HG03457 (cell line): ENCODE measurements around the gene TMOD1.

Experiments used
- ATAC-seq: cut with Tn5 transposase; IDR thresholded peaks from one replicate; pipeline ENCODE4 v1.9.1; 2021; ENCODE audit warnings: moderate number of reproducible peaks; ENCODE audit not compliant: unreplicated experiment

Gene TMOD1

DNA sequence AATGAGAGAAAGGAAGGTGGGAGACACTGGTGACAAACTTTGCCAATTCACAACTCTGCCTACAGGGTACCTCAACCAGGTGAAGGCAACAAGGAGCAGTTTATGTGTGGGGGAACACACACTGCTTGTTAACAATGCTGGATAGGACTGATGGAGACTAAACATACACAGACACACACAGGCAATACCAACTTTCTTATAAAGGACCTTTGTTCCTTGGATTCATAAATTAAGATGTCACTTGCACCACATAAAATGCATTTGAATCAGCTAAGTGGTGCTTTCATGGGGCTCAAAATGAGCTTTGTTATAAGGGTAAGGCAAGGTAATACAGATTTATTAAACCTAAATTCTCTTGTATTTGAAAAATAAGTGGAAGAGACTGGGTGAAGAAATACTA is 127.7 kb downstream of the TMOD1 start:
- no peak for ATAC-seq

DNA sequence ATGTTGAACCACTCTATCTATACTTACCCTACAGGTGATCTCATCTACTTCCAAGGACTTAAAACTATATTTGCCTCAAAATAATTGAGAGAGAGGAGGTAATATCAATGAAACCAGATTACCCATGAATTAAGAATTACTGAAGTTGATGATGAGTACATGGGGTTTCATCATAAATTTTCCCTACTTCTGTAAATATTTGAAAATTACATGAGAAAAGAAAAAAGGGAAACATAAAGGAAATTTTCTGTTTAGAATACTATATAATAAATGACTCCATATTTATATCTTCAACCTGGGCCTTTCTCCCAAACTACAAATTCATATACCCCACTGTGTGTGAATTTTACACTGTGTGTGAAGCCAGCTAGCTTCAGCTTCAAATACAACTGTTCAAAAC is 129.1 kb downstream of the TMOD1 start:
- no peak for ATAC-seq

DNA sequence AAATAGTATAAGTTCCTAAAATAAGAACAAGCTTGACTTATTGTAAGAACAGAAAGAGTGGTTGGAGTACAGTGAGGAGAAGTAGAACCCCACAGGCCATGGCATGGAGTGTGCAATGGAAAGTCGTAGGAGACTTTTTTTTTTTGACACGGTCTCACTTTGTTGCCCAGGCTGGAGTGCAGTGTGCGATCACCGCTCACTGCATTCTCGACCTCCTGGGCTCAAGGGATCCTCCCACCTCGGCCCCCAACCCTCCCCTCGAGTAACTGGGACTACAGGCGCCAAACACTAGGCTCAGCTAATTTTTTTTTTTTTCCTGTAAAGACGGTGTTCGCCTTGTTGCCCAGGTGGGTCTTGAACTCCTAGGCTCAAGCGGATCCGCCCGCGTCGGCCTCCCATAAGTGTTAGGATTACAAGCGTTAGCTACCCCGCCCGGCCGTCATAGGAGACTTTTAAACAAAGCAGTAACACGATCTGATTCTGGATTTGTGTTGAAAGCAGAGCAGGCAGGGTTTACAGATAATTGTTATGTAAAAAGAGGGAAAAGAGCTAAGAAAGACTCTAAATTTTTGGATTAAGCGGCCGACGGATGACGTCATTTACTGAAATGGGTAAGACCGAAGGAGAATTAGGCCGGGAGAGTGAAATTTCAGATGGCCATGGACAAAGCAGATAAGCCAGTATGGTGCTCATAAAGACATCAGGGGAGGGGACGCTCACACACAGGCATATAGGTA is 130.9 kb downstream of the TMOD1 start:
- peak; percentile 11 for ATAC-seq

DNA sequence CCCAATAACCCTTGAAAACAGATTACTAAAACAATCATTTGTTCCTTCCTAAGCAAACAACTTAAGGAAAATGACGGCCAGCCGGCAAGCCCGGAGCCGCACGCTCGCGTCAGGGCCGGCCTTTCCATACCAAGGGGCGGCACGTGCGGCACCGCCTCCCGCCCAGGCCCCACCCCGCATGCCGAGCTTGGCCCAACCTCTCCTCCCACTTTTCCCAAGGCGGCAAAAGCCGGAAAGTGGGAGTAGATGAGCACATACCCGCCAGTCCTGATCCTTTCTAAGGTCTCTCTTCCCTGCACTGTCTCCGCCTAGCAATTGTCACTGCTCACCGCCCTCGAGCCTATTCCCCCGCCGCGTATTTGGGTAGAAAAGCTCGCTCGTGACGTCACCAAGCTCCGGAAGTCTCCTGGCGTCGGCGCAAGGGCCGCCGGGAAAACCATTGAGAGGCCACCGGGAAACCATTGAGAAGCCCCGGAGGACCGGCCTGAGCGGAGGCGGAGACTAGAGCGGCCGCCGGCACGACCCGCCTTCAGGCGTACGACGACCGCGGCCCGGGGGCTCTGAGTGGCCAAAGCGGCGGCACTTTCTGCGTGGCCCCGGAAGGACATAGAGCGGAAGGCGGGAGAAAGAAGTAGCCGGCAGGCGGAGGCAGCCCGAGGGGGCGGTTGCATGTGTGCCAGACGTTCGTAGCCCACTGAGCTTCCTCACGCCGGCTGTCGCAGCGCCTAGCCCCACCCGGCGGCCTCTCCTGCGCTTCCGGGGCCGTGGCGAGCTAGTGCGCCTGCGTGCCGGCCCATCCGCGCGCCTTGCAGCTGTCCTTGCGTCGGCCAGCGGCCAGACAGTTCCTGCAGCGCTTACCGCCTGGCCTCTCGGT is 131.8 kb downstream of the TMOD1 start, which contains the start of the genes NCBP1 and TSTD2:
Gene NCBP1 (plus strand): TSS at position 837 of the 874 bp plus-strand sequence. CDS start 61 bp downstream, outside the sequence.
Gene TSTD2 (minus strand): TSS at position 384 of the 874 bp plus-strand sequence. CDS start 5,806 bp downstream, outside the sequence.
- ATAC-seq: peak; percentile 74

DNA sequence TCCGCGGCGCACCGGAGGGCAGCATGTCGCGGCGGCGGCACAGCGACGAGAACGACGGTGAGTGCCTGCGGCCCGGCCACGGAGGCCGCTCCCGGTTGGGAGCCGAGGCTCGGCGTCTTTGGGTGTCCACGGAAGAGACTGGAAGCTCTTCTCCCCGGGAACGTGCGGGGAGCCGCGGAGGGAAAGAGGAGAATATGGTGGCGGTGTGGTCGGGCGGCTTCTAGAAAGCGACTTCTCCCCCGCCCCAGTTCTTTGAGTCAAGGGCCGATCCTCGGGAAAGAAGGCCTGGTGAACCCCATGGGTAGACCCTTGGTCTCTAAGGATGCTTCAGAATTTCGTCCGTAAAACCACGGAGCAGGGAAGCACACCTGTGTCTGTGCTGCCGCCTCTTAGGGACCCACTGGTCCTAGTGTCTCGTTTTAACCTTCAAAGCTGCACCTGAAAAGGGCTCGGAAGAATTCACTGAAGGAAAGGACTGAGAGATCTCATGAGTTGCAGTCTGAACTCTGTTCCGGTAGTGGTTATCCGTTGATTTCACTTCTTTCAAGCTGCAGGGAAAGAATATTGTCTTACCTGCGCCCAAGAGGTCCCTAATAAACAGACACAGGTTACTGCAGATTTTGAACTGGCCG is 132.5 kb downstream of the TMOD1 start:
- ATAC-seq: no peak

DNA sequence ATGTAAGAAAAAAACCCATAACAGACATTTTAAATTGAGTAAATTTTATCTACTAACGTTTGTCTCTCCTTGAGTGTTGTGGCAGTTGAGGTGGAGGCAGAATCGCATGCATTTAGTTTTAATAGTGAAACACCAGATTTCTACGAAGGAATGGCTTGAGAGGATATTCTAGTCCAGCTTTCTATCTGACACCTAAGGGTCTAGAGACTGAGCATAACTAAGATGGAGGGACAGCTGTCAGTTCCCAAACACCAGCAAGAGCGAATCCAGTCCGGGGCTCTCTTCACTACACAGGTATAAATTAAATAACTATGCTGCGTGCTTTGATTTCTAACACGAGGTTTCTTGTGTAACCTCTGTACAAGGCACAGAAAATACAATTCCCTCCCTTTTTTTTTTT is 133.6 kb downstream of the TMOD1 start:
- no peak for ATAC-seq

DNA sequence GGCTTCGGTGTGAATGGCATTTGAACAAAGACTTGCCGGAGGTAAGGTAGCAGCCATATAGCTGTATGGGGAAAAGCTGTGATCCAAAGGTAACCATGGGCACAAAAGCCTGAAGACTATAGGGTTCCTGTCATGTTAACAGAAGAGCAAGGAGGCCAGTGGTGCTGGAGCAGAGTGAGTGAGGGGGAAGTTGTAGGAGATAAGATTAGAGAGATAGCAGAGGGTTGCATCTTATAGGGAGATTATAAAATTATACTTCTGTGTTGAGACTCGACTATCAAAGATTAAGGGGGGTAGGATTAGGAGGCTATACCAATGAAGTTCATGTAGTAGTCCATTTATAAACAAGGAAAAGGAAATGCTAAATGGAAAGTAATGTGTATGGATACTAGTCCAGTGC is 135.4 kb downstream of the TMOD1 start:
- no peak for ATAC-seq

DNA sequence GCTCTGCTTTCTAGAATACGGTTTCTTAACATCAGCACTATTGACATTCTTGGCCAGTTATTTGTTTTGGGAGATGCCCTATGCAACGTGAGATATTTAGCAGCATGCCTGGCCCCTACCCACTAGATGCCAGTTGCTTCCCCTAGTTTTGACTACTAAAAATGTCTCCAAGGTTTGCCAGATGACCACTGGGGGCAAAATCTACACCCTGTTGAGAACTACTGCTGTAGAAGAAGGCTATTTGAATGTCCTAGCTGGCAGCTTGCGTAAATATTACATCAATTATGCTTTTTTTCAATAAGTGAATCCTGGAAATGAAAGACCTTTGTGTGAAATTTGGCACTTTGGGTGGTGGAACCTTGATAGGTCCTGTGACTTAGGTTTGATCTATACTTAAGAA is 137.2 kb downstream of the TMOD1 start:
- no peak for ATAC-seq

DNA sequence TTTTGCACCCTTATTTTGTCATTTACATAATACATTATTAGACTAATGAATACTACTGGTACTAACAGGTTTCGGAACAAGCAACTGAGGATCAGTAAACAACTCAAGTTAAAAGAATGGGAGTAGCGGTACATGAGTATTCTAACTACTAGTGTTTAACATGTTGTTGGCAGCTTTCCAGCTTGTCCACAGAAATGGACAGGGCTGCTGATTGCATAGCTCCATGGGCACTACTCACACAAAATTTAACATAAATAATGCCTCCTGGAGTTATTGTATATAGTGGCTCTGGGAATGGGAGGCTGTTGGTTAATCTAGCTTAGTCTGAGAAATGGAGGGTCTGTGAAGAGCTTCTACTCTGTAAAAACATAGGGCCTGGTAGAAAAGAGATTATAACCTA is 138.9 kb downstream of the TMOD1 start:
- no peak for ATAC-seq

DNA sequence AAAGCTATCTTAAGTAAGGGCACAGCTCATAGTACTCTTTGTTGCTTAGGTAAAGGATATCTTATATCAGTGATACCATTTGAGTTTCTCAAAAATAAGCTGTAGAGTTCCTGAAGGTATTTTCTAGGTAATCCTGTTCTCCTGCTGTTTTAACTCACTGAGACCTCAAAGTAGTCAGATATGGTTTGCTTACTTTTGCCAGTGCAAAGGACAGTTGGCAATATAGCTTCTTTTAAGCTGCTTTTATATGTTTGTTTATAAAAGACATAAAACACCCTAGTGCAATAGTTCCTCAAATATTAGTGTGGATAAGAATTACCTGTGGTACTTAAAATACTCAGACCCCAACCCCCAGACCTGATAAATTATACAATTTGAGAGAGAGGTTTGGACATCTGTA is 144.3 kb downstream of the TMOD1 start:
- ATAC-seq: no peak

DNA sequence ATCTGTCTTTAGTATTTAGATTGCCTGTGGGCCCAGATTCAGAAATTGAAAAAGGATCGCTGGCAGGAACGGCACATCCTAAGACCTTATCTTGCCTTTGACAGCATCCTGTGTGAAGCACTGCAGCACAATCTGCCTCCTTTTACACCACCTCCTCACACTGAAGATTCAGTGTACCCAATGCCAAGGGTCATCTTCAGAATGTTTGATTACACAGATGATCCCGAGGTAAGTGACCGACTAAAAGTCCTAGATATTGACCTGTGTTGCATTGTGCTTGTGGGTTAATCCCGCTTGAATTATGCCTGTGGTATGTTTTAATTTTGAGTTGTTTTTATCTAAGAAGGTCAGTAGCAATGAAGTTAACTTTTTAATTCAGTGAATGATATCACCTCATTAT is 146.5 kb downstream of the TMOD1 start:
- ATAC-seq: no peak
